ENCODE measurements around the gene MAN1C1.

- TF ChIP-seq ZBTB33 (IDR thresholded peaks at IDR 0.05; ENCODE audit: borderline replicate concordance, low read depth) (no peak), FOXM1 (IDR thresholded peaks at IDR 0.05; ENCODE audit: low read depth) (no peak), EP300 (IDR thresholded peaks at IDR 0.05; ENCODE audit: borderline replicate concordance in 1 of 2, low read depth in 1 of 2, low read length in 1 of 2) (peak in 1 of 2 experiments; percentile 30; a peak in 1 of 4 replicates), EZH2phosphoT487 (IDR thresholded peaks at IDR 0.05; ENCODE audit: borderline replicate concordance, low read depth) (no peak), REST (IDR thresholded peaks at IDR 0.05; ENCODE audit: low read depth, low read length) (no peak), POLR2AphosphoS5 (IDR thresholded peaks at IDR 0.05; ENCODE audit: low read depth, low read length) (no peak), YY1 (IDR thresholded peaks at IDR 0.05; ENCODE audit: low read depth) (no peak), ELF1 (IDR thresholded peaks at IDR 0.05) (no peak)
- TF ChIP-seq, protein P1, sequence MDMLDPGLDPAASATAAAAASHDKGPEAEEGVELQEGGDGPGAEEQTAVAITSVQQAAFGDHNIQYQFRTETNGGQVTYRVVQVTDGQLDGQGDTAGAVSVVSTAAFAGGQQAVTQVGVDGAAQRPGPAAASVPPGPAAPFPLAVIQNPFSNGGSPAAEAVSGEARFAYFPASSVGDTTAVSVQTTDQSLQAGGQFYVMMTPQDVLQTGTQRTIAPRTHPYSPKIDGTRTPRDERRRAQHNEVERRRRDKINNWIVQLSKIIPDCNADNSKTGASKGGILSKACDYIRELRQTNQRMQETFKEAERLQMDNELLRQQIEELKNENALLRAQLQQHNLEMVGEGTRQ (IDR thresholded peaks at IDR 0.05; ENCODE audit: borderline replicate concordance, low read depth, low read length) = no peak
- TF ChIP-seq, protein P2, sequence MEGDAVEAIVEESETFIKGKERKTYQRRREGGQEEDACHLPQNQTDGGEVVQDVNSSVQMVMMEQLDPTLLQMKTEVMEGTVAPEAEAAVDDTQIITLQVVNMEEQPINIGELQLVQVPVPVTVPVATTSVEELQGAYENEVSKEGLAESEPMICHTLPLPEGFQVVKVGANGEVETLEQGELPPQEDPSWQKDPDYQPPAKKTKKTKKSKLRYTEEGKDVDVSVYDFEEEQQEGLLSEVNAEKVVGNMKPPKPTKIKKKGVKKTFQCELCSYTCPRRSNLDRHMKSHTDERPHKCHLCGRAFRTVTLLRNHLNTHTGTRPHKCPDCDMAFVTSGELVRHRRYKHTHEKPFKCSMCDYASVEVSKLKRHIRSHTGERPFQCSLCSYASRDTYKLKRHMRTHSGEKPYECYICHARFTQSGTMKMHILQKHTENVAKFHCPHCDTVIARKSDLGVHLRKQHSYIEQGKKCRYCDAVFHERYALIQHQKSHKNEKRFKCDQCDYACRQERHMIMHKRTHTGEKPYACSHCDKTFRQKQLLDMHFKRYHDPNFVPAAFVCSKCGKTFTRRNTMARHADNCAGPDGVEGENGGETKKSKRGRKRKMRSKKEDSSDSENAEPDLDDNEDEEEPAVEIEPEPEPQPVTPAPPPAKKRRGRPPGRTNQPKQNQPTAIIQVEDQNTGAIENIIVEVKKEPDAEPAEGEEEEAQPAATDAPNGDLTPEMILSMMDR (IDR thresholded peaks at IDR 0.05) = no peak
- TF ChIP-seq, protein P3, sequence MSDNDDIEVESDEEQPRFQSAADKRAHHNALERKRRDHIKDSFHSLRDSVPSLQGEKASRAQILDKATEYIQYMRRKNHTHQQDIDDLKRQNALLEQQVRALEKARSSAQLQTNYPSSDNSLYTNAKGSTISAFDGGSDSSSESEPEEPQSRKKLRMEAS (IDR thresholded peaks at IDR 0.05; ENCODE audit: low read depth) = no peak
- TF ChIP-seq, protein P4, sequence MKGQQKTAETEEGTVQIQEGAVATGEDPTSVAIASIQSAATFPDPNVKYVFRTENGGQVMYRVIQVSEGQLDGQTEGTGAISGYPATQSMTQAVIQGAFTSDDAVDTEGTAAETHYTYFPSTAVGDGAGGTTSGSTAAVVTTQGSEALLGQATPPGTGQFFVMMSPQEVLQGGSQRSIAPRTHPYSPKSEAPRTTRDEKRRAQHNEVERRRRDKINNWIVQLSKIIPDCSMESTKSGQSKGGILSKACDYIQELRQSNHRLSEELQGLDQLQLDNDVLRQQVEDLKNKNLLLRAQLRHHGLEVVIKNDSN (IDR thresholded peaks at IDR 0.05; ENCODE audit: borderline replicate concordance, low read depth) = no peak
These were observed 158.6 kb downstream of the MAN1C1 start for GRCh38 chr1:25774921-25775771.
